ENCODE measurements around the gene USP11. TPM values are rescaled to one million over a fixed set of nuclear protein-coding genes. Genes with fewer than 3 reads are reported as not detected.

USP11 gene
- total RNA-seq, 2 donors from 2014 or later = 50.8 to 68.6 TPM

GRCh38 chrX:47210661-47211425 lies 22.0 kb upstream of the USP11 start:
- no peak overlapping the region for H3K27ac ChIP-seq
- peaks cover 57% of the 10 kb centered on the region for H3K36me3 ChIP-seq
- TF ChIP-seq CTCF (IDR thresholded peaks at IDR 0.05) = no peak
- ATAC-seq (ENCODE audit: insufficient number of reproducible peaks, low FRiP score, low read depth) (no peak), DNase-seq (ENCODE audit: low spot score) (no peak)
- no peaks in the 10 kb centered on the region for H3K9me3 ChIP-seq
- no peak overlapping the region for H3K4me3 ChIP-seq
- H3K27me3 ChIP-seq (replicated peaks; ENCODE audit: insufficient read depth) = no peaks in the 10 kb centered on the region
- H3K4me1 ChIP-seq (ENCODE audit: control insufficient read depth in 1 of 2, low read depth in 2 of 2) = no peaks in the 10 kb centered on the region

- DNase-seq (ENCODE audit: low spot score) (no peak), ATAC-seq (ENCODE audit: insufficient number of reproducible peaks, low FRiP score, low read depth) (no peak)
- H3K36me3 ChIP-seq = peaks cover 49% of the 10 kb centered on the region
- H3K27me3 ChIP-seq (replicated peaks; ENCODE audit: insufficient read depth) = no peaks in the 10 kb centered on the region
- no peak overlapping the region for H3K4me3 ChIP-seq
- H3K27ac ChIP-seq = no peak overlapping the region
- TF ChIP-seq CTCF (IDR thresholded peaks at IDR 0.05) = no peak
- peaks cover 0 to 11% of the 10 kb centered on the region in 2 donors for H3K4me1 ChIP-seq (ENCODE audit: control insufficient read depth in 1 of 2, low read depth in 2 of 2)
- no peaks in the 10 kb centered on the region for H3K9me3 ChIP-seq
Measured at GRCh38 chrX:47212381-47213293, 20.2 kb upstream of the USP11 start.

GRCh38 chrX:47214435-47215077 lies 18.3 kb upstream of the USP11 start:
- H3K4me3 ChIP-seq = no peak overlapping the region
- H3K4me1 ChIP-seq (ENCODE audit: control insufficient read depth in 1 of 2, low read depth in 2 of 2) = peaks cover 0 to 11% of the 10 kb centered on the region in 2 donors
- TF ChIP-seq CTCF (IDR thresholded peaks at IDR 0.05) = no peak
- peaks cover 43% of the 10 kb centered on the region for H3K36me3 ChIP-seq
- ATAC-seq (ENCODE audit: insufficient number of reproducible peaks, low FRiP score, low read depth) = no peak
- no peak for DNase-seq (ENCODE audit: low spot score)
- no peaks in the 10 kb centered on the region for H3K9me3 ChIP-seq
- no peaks in the 10 kb centered on the region for H3K27me3 ChIP-seq (replicated peaks; ENCODE audit: insufficient read depth)
- H3K27ac ChIP-seq = no peak overlapping the region

GRCh38 chrX:47215291-47215900 lies 17.4 kb upstream of the USP11 start:
- H3K4me3 ChIP-seq = no peak overlapping the region
- H3K27ac ChIP-seq = no peak overlapping the region
- ATAC-seq (ENCODE audit: insufficient number of reproducible peaks, low FRiP score, low read depth) (no peak), DNase-seq (ENCODE audit: low spot score) (no peak)
- no peaks in the 10 kb centered on the region for H3K9me3 ChIP-seq
- no peaks in the 10 kb centered on the region for H3K27me3 ChIP-seq (replicated peaks; ENCODE audit: insufficient read depth)
- H3K36me3 ChIP-seq = peaks cover 34% of the 10 kb centered on the region
- TF ChIP-seq CTCF (IDR thresholded peaks at IDR 0.05) = no peak
- peaks cover 4 to 20% of the 10 kb centered on the region in 2 donors for H3K4me1 ChIP-seq (ENCODE audit: control insufficient read depth in 1 of 2, low read depth in 2 of 2)

All from thoracic aorta (tissue), 2 donors.